Measurements from ENCODE around the gene NEK6.
A peak's percentile ranks its signal among the peaks of the same experiment; 100 is the strongest.

The NEK6 gene

GRCh38 chr9:124281931-124282371, 24.2 kb downstream of the NEK6 start:
- no peak for DNase-seq

GRCh38 chr9:124282442-124283227, 24.9 kb downstream of the NEK6 start:
- no peak for DNase-seq

GRCh38 chr9:124283228-124283814, 25.6 kb downstream of the NEK6 start:
- no peak for DNase-seq

GRCh38 chr9:124284237-124284831, 26.6 kb downstream of the NEK6 start:
- DNase-seq, result no peak

- DNase-seq, result no peak
Measured at GRCh38 chr9:124284940-124285441, 27.2 kb downstream of the NEK6 start.

- no peak for DNase-seq
Measured at GRCh38 chr9:124285490-124285889, 27.7 kb downstream of the NEK6 start.

GRCh38 chr9:124285903-124286291, 28.1 kb downstream of the NEK6 start:
- DNase-seq, result no peak

DNA sequence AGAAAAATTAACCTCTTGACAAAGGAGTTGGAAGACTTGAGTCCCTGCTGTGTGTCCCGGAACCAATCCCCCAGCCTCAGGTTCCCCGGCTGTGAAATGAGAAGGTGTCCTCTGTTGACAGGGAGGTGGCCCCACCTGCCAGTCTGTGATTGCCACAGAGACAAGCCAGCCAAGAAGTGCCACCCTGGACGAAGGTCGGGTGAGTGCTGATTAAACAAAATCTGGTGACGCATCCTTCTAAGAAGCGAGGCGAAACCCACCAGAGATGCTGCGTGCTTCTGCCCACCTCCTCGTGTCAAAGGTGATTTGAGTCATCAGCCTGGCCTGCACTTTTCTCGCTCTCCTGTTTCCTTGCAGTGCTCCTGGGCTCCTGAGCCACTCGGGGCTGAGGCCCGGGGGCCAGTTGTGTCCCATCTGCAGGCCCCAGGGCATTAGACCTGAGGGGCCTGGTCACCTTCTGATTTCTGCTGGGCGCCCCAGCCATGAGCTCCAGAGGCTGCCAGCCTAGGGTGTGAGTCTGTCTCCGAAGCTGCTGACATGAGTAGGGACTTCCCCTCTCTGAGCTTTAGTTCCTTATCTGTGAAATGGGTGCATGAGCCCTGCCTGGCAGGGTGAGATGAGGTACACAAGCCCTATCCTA, 28.7 kb downstream of the NEK6 start:
- no peak for DNase-seq

- DNase-seq, result peak; percentile 48
Measured at GRCh38 chr9:124290053-124290591, 32.4 kb downstream of the NEK6 start.

GRCh38 chr9:124290743-124291554, 33.2 kb downstream of the NEK6 start:
- DNase-seq, result no peak

DNA sequence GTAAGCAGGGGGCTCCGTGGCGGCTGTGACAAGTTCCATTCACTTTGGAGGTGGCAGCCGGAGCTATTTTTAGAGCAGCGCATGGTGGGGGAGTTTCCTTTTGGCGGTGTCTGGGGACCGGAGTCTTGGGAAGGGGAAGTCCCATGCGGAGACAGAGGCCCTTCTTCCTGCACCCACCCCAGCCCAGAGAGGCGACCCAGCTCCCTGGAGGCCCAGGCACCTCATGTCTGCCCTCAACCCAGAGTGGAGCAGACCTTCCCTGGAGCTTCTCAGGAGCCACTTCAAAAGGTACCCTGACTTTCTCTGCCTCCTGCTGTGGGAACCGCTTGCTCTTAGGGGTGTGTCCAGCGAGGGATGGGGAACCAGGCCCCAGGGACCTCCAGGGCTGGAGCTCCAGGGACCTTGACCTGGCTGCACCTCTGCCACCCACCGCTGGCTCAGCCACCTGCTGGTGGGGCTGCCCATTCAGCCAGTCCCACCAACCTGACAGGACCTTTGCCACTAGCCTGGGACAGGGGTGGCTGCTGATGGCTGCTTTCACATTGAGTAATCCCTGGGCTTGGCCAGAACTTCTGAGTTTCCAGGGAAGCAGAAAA, 34.1 kb downstream of the NEK6 start:
- DNase-seq, result no peak

- DNase-seq, result no peak
Measured at GRCh38 chr9:124292696-124293593, 35.2 kb downstream of the NEK6 start.

DNA sequence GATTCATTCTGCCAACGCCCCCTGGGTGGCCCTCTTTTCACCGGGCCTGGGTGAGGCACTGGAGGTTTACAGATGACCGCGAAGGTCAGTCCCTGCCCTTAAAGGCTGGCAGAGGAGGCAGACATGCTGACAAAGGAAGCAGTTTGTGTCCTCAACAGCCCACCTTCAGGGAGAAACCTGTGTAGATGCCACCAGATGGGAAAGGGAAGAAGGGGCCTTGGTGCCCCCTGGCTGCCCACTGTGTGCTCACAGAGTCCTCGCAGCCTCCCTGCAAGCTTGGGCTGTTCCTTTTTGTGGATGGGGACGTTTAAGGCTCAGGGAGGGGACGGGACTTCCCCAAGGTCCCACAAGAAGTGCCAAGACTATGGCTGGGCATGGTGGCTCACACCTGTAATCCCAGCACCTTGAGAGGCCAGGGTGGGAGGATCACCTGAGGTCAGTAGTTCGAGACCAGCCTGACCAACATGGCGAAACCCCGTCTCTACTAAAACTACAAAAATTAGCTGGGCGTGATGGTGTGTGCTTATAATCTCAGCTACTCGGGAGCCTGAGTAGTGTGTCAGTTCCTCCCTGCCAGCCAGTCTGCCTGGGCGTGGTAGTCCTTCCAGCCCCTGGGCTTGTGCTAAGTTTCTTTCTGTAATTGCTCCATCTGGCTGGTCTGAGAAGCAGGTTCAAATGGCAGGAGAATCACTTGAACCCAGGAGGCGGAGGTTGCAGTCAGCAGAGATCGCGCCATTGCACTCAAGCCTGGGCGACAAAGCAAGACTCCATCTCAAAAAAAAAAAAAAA, 36.2 kb downstream of the NEK6 start:
- DNase-seq, result no peak

DNA sequence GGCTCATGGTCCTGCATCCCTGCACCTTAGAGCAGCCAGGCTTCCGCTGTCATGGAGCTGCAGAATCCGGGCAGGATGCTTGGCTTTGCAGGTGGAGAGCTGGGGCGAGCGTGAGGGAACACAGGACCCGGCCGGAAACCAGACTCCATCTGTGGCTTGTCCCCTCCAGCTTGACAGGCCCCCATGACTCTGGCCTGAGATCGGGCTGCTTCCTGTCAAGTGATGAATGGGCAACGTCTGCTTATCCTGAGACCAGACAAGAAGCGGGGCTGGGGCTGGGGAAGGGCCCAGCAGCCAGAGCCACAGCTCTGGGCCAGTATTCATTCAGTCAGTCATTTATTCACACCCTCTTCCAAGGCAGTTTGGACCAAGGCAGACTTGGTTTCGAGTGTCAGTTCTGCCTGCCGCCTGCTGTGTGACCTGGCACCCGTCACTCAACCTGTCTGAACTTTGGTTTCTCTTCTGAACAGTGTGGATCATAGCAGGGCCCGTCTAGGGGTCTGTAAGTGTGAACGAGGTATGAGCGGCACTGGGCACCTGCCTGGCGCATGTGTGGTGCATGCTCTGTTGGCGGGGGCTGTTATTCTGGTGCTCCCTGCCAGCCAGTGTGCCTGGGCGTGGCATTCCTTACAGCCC, 37.5 kb downstream of the NEK6 start:
- no peak for DNase-seq

DNA sequence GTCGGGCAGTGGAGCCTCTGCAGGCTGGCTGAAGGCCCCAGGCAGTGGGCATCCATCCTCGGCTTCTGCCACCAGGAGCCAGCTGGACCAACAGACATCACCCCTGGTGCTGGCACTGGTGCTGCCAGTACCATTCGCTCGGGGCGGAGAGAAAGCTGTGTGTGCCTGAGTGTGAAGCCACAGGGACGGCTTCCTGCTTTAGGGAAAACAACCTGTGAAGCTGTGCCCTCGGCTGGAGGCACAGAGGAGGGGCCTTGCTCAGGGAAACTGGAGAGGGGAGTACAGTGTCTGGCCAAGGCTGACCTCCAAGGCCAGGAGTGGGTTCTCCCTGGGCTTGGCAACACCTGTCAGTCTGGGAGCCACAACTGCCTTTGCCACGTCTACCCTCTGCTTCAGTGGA, 38.3 kb downstream of the NEK6 start:
- DNase-seq, result no peak

DNA sequence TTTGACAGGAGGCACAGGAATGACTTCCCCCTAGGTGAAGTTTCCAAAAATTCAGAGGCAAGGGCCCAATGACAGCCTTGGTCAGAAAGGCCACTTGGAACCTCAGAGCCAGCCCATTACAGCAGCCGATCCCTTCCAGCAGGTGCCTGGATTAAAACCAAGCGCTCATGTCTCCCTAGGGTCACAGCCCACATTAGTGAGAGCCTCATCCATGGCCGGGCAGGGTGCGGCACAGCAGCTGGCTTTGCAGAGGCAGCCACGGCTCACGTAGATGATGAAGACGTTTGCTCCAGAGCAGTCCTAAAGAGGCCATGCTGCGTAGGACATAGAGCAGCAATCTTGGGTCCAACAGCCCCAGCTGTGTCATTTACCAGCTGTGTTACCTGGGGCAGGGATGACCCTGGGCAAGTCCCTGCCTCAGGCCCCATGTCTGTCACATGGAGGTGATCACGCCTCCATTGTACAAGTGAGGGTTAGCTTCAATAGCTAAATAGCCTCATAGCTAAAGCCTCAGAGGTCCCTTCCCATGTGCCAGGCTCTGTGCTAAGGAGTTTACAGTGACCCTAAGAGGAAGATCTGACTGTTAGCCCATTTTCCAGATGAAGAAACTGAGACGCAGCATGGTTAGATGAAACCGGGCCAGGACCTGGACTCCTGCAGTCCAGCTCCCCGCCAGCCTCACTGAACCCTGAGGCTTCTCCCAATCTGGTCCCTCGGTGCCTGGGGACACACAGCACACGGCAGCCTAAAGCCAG, 39.2 kb downstream of the NEK6 start:
- no peak for DNase-seq

DNA sequence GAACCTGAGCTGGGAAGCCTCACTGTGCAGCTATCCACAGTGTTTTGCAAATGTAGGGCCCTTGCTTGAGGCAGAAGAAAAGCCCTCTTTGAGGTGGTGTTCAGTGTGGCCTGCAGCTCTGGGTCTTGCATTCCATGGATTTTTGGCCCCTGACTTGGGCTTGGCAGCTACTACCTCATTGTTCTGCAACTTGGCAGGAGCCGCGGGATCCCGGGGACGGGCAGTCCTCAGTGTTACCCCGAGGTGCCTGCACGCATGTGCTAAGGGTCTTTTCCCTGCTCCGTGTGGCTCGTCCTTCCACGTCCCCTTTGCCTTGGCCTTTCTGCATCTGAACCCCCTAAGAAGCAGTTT, 39.8 kb downstream of the NEK6 start:
- no peak for DNase-seq

- DNase-seq, result no peak
Measured at GRCh38 chr9:124297915-124298645, 40.3 kb downstream of the NEK6 start.

Measured in NCI-H1105 (cell line).